Nucleus accumbens (tissue), 56 donors: ENCODE measurements around the gene TM4SF4.
A peak's percentile ranks its signal among the peaks of the same experiment; 100 is the strongest.
"Not testable (repeated sequence)": the region's sequence is repeated elsewhere in the genome, so short reads cannot be mapped to it uniquely, and the experiment has no call there.

Experiments used
- DNase-seq, 56 donors: peaks; one replicate each; lab custom pipeline; 2025; lab: John Stamatoyannopoulos, UW

The TM4SF4 gene, protein sequence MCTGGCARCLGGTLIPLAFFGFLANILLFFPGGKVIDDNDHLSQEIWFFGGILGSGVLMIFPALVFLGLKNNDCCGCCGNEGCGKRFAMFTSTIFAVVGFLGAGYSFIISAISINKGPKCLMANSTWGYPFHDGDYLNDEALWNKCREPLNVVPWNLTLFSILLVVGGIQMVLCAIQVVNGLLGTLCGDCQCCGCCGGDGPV

GRCh38 chr3:149474250-149474817 is at the start of gene TM4SF4:
TM4SF4 (plus strand) TSS chr3:149474697; CDS start chr3:149474878, 181 bp downstream.
- DNase-seq: no peak

DNA sequence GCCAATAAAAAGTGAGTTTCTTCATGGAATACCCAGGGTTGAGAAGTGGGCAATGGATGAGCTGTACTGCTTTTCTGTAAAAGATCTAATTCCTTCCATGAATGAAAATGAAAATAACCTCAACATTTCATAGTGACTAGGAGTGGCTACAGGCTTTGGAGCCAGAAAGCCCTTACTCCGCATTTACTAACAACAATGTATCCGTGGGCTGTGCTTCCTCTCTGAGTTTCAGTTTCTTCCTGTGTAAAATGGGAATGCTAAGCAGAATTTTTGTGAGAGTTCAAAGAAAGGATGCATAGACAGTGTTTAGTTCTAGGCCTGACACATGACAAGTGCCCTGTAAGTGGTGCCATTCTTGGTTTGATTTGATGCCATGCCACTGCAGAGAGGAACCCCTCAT is 49.6 kb upstream of the TM4SF4 start:
- DNase-seq: no peak

GRCh38 chr3:149426325-149426724 is 48.2 kb upstream of the TM4SF4 start:
- no peak for DNase-seq

GRCh38 chr3:149428087-149428486 is 46.4 kb upstream of the TM4SF4 start:
- DNase-seq: no peak

- no peak for DNase-seq
Observed at GRCh38 chr3:149430216-149430615, 44.3 kb upstream of the TM4SF4 start.

GRCh38 chr3:149432149-149432548 is 42.3 kb upstream of the TM4SF4 start:
- no peak for DNase-seq

DNA sequence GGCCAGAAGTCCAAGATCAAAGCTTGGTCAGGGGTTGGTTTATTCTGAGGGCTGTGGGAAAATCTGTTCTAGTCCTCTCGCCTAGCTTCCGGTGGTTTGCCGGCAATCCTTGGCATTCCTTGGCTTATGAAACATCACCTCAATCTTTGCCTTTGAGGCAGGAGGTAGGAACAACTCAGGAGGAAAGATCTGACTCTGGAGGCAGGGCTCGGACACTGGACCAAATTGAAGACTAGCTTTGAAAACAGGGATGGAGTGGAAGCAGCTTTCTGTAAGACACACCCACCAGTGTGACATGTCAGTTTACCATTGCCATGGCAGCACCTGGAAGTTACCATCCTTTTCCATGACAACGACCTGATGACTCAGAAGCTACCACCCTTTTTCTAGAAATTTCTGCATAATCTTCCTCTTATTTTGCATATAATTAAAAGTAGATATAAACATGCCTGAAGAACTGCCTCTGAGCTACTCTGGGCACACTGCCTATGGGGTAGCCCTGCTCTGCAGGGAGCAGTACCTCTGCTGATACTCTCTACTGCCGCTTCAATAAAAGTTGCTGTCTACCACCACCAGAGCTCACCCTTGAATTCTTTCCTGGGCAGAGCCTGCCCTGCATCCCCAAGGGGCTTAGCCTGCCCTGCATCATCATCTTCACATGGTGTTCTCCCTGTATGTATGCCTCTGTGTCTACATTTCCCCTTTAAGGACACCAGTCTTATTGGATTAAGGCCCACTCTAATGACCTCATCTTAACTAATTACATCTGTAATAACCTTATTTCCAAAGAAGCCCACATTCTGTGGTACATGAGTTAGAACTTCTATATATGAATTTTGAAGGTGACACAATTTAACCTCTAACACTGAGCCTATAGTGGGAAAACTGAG is 38.3 kb upstream of the TM4SF4 start:
- DNase-seq: peak in 10 of 56 donors; percentile 1 to 26 (median 8)

GRCh38 chr3:149437286-149437685 is 37.2 kb upstream of the TM4SF4 start:
- no peak for DNase-seq

- no peak for DNase-seq
Observed at GRCh38 chr3:149437710-149438109, 36.8 kb upstream of the TM4SF4 start.

DNA sequence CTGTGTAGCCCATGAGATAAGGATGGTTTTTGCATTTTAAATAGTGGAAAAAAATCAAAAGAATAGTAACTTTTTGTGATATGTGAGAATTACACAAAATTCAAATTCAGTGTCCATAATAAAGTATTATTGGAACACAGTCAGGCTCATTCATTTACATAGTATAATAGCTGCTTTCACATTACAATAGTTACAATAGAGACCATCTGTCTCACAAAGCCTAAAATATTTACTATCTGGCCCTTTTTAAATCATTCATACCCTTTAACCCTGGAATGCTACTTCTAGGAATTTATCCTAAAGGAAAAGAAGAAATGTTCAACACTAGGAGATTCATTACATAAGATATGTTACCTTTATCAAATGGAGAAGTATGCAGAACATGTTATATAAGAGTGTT is 35.5 kb upstream of the TM4SF4 start:
- no peak for DNase-seq

DNA sequence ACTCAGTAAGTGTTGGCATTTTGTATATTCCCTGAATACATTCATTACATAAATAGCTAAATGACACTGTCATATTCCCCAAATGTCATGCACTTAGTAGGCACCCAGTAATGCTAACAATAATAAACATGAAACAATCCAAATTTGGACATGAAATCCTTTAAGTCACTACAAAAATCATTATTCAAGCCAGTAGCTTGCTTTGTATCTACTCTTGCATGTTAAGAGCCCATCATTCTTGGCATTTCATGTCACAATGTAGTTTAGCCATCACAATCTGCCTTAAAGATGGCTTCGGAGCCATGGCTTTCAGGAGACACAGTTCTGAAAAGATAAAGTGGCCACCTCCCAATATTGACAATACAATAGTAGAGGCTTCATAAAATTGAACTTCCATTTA is 32.9 kb upstream of the TM4SF4 start:
- DNase-seq: no peak

DNA sequence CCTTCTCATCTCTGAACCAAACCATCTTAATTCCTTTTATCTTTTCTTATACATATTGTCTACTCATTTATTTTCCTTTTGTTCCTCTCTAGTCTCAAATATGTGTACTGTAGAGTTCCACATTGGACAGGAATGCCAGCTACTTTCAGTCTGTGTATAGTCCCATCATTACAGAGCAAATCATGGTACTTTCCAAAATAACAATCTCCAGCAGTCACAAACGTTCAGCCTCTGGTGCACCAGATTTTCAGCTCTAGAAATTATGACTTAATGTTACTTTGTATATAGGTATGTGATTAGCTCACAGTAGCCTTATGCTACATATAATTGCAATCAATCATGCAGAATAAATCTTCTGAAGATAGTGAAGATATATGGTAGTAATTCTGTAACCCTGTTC is 32.5 kb upstream of the TM4SF4 start:
- DNase-seq: no peak

DNA sequence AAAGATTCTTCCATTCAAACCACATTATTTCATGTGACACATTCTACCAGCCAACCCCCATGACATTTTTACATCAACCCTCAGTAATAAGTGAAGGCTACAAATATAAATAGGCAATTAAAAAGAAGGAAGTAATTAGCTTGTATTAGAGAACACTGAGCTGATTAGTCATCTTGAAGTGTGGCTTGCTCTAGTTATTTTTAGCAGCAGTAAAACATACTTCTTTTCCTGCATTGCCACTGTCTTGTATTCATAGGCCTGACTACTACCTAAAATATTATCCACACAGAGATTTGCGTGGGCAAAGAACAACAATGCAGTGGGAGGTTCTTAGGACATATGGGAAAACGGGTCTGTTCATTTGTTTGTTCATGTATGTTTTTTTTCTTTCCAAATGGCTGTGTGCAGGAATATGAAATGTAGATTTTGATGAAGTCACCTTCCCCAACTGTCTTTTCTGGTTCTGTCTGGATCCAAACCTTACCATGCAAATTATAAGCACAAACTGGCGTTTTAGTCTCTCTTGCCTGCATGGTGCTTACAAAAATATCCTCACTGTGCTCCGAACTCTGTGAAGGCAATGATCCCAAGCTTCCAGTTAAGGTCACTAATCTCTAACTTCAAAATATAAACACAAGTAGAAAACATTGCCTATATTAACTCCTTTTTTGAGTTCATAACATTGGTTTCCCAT is 31.5 kb upstream of the TM4SF4 start:
- no peak for DNase-seq

DNA sequence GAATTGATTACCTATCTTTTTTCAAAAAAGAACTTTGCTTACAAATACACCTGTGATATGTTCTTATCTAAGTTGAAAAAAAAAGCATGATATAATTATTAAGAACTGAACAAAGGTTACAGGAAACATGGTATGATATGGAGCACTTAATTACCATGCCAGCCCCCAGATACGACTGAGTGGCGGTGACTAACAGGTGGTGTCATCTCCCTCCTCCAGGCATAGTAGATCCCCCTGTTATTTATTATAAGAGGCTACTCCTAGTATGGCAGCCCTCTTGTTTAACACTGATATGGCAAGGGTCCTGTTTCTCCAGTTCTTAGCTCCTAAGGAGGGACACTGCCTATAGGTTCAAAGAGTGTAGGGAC is 31.0 kb upstream of the TM4SF4 start:
- no peak for DNase-seq

DNA sequence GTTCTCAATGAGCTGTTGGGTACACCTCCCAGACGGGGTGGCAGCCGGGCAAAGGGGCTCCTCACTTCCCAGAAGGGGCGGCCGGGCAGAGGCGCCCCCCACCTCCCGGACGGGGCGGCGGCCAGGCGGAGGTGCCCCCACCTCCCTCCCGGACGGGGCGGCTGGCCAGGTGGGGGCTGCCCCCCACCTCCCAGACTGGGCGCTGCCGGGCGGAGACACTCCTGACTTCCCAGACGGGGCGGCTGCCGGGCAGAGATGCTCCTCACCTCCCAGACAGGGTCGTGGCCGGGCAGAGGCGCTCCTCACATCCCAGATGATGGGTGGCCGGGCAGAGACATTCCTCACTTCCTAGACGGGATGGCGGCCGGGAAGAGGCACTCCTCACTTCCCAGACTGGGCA is 29.6 kb upstream of the TM4SF4 start:
- not testable (repeated sequence) for DNase-seq

DNA sequence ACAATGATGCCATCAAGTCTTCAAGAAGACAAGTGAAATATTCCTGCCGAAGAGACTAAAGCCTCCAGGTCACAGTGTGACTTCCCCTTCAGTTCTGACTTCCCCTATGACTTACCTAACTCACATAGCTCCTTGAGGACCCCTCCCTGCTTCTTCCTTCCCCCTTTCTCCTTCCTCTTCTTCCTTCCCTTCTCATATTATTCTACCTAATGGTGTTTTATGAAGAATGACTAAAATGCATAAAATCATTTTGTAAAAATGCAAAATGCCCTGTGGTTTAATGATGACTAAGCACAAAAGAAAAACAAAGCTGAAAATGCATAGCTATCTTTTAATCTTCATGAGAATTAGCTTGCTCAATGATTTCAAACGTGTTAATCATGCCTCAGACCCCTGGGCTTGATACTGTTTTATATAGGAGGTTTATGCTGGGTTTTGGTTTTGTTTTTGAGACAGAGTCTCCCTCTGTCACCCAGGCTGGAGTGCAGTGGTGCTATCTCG is 26.1 kb upstream of the TM4SF4 start:
- DNase-seq: no peak

- no peak for DNase-seq
Observed at GRCh38 chr3:149449182-149449581, 25.3 kb upstream of the TM4SF4 start.

DNA sequence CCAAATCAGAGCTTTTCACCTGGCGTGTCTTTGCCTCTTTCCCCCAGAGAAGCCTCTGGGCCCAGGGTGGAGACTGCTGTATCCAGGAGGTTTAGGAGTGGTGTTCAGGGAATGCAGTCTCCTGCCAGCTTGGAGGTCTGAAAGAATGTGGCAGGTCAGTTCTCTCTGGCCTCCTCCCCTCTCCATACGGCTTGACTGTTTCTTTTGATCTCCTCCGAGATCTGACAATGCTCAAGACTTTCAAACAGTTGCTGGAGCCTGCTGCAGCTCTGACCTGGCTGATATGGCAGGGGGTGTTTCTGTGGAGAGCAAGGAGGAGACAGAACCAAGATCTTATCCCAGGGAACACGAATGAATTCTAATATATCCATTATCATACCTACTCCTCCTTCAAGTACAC is 24.7 kb upstream of the TM4SF4 start:
- DNase-seq: no peak

DNA sequence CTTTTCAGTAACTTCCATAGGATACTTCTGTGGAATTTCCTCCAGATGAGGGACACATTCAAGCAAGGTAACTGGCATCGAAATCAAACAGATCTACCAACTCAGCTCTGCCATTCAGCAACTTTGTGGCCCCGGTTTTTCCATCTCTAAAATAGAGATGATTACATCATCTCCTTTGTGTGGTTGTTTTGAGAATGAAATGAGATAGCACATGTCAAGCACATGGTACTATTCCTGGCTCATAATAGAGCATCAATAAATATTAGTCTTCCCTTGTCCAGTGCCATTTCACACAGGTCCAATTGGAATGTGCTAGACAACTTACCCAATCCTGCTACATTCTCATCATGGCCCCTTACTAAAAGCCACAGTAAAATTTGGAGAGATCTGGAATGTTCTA is 24.2 kb upstream of the TM4SF4 start:
- no peak for DNase-seq

- no peak for DNase-seq
Observed at GRCh38 chr3:149452036-149452435, 22.5 kb upstream of the TM4SF4 start.
